H4 (cell line): ENCODE measurements around the gene RASD2. TPM values are rescaled to one million over a fixed set of nuclear protein-coding genes. Genes with fewer than 3 reads are reported as not detected.

Experiments
- DNase-seq: peaks from one replicate; pipeline ENCODE4 v3.0.0-alpha.2; 2015; ENCODE audit warnings: low spot score
- total RNA-seq: library from RNA; depleted of rRNA; stranded (reverse); fragments of >200 nt; shearing (Covaris generic); gene quantifications from 2 replicates; pipeline ENCODE4 v1.2.3, GENCODE V29; 2014

RASD2 gene
- total RNA-seq, 1 experiment from 2014 or later, result 0.08 TPM

DNA sequence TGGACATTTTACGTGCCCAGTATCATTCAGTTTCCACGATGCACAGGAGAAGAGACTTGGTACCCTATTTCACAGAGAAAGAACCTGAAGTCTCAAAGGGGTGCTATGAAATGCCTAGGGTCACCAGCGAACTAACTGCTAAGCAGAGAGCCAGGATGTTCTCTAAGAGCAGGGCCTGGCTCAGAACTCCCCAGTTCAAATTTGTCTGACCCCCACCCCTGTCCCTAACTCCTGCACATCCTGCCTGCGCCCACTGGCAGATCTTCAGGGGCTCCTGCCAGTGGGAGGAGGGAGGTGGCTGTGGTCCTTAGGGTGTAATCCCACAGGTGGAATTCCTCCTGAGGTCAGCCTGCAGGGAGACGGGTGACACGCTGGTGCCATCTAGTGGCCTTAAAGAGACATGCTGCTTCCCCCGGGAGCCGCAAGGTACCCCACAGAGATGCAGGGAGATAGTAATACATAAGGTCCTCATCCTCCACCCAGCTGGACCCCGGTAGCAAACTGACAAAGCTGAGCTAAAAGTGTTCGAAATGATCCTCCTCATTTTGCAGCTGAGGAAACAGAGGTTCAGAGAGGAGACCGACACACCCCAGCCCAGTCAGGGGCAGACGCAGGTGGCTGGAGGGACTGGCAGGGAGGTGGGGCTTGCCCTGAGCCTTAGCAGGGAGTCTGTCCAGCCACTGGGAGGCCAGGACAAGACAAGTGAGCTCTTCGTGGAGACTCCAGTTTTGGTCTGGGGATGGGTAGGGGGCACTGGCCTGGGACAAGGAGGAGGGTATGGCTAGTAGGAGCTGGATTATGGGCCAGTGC is 42.4 kb downstream of the RASD2 start:
- DNase-seq, result peak; percentile 46

DNA sequence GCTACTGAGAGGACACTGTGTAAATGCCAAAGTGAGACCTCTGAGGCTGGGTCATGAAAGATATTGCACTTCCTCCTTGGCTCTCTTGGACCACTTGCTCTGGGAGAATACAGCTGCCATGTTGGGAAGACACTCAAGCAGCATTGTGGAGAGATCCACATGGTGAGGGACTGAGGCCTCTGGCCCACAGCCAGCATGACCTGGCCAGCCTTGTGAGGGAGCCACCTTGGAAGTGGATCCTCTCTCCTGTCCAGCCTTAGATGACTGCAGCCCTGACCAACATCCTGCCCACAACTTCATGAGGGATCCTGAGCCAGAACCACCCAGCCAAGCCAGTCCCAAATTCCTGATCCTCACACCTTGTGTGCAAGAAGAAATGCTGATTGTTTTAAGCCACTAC is 46.1 kb downstream of the RASD2 start:
- no peak for DNase-seq

DNA sequence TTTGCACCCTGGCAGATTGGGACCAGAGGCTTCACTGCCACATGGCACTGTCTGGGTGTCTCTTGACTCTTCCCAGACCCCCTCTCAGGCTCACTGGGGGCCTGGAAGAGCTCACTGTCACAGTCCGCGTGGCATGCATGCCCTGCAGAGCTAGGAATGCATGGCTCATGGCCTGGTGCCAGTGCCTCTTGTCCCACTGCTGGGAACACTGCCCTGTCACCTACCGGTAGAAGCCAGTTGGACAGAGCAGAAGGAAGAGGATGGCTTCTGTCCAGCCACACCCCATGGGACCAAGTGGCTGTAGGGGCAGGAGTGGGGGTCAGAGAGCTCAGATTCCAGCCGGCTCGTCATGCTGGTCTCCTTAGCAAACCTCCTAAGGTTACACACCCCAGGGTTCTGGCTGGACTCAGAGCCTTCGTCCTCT is 46.8 kb downstream of the RASD2 start:
- DNase-seq, result peak; percentile 44

DNA sequence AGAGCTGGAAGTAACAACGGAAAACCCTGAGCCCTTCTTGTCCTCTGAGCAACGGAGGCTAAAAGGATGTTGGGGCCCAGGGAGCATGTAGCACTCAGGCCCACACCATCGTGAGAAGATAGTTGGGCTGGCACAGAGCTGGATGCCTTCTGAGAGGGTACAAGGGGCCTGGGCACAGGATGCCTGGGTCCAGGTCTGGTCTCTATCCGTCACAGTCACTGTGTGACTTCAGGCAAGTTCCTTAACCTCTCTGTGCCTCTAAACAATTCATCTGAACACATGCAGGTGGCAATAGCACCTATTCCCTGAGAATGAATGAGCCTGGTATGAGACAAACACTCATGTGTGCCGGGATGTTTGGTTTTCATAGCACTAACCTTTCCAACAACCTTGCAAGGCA is 47.3 kb downstream of the RASD2 start:
- no peak for DNase-seq

DNA sequence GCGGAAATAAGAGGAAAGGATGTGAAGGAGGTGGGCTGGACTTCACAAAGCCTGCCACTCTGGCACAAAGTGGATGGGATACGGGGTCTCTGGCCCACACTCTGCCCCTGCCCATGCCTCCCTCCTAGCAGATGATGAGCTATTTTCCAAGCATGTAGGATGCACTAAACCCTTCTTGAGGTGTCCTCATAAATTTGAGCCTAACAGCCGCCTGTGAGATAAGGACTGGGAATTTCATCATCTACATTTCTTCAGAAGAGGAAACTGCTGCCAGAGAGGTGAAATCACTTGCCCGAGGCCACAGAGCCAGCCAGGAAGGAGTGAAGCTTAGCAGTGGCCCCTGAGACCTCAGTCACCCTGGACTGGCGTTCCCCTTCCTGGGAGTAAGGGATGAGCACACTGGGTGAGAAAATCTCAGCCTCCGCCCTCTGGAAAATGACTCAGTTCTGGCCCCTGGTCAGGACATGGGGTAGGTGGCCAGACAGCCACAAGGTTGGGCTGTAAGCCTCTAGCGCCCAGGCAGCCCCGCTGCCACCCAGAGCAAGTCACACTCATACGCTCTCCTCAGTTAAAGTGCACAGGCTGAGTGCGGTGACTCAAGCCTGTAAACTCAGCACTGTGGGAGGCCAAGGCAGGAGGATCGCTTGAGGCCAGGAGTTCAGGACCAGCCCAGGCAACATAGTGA is 48.6 kb downstream of the RASD2 start:
- DNase-seq, result peak; percentile 84

DNA sequence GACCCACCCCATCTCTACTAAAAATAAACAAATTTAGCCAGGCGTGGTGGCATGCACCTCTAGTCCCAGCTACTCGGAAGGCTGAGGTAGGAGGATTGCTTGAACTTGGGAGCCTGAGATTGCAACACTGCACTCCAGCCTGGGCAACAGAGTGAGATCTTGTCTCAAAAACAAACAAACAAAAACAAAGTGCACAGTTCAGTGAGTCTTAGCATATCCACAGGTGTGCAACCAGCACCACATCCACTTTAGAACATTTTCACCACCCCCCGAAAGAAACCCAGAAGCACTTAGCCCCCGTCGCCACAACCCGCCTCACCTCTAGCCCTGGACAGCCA is 49.1 kb downstream of the RASD2 start:
- DNase-seq, result no peak

DNA sequence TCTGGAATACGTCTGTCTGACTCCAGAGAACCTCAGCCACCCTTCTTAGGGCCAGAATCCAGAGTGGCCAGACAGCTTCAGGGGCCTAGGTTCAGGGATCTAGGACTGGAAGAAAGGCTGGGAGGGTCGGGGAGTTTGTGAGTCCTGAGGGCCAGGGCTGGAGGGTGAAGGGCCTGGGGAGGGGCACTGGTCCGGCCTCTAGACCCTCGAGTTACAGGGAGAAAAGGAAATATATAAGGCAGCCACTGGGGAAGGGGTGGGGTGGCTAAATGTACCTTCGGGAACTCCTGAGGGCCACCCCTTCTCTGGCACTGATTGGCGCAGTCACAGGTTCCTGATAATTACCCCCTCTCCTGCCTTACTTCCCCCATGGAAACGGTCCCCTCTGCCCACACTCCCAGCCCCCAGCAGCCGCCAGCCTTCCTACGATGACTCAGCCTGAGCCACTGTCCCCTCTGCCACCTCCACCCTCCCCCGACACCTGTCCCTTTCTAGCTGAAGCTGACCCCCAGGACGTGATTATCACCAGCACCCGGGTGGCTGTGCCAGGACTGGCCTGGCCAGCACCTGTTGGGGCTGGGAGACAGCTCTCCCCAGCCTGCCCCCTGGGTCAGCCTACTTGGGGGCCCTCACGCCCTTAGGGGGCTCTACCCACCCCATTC is 50.1 kb downstream of the RASD2 start:
- no peak for DNase-seq

DNA sequence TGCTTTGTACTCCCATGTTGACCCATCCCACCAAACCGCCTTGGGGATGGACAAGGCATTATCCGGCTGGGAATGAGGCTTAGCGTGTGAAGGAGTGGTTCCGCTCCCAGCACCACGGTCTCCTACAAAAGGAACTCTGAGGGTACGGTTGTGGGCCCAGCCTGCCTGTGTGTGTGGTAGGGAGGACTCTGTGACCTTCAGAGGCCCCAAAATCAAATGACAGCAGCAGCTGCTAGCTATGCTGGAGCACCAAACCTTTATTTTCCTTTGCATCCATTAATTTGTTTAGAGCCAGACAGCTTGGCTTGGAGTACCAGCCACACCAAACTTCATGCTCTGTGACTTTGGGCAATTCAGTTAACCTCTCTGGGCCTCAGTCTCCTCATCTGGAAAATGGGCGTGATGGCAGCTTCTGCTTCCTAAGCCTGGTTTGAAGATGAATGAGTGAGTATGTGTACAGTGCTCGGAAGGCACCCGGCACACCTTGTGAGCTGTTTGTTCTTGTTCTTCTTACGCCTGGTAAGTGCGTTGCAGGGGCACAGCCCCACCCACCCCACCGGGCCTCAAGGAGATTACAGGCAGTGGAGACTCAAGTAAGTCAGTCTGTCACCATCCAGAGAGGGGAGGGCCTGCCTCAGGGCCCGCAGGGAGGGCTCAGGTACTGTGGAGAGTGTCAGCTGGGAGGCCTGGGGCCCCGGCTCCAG is 51.2 kb downstream of the RASD2 start:
- DNase-seq, result no peak

DNA sequence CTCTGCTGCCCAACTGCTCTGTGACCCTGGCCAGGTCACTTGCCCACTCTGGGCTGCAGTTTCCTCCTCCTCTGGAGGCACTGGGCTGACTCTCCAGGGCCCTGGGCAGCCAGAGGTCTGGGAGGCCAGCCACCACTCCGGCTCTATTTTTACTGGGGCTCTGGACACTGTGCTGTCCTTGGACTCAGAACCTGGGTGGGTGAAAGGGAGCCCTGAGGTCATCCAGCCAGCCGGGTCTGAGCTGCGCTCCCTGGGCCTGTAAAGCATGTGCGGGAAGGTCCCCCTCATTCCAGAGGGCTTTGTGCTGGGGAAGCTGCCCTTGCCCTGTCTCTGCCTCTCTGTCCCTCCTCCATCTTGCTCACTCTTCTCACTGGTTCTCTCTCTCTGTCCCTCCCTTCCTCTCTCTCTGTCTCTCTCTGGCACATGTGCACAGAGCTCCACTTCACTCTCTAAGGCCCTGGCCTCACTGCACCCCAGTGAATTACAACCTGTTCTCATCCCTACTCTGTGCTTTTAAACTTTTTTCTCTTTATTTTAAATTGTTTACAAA is 51.9 kb downstream of the RASD2 start:
- DNase-seq, result no peak

DNA sequence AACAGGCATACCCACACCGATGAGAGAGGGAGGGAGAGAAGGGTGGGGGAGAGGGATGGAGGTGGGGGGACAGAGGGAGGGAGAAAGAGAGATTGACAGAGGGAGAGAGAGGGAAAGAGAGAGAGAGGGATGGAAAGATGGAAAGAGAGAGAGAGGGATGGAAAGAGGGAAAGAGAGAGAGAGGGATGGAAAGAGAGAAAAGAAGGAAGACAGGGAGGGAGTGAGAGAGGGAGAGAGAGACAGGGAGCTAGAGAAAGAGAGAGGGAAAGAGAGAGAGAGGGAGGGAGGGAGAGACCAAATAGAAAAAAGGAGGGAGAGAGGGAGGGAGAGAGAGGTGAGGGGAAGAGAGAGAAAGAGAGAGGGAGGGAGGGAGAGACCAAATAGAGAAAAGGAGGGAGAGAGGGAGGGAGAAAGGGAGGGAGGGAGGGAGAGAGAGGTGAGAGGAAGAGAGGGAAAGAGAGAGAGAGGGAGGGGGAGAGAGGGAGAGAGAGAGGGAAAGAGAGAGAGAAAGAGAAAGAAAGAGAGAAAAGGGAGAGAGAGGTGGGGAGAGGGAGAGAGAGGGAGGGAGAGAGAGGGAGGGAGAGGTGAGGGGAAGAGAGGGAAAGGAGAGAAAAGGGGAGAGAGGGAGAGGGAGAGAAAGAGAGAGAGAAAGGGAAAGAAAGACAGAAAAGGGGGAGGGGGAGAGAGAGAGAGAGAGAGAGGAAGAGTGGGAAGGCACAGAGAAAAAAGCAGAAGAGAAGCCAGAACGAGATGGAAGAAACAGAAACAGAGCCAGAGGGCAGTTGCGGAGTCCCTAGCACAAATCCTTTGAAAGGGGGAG is 52.6 kb downstream of the RASD2 start:
- DNase-seq, result no peak

DNA sequence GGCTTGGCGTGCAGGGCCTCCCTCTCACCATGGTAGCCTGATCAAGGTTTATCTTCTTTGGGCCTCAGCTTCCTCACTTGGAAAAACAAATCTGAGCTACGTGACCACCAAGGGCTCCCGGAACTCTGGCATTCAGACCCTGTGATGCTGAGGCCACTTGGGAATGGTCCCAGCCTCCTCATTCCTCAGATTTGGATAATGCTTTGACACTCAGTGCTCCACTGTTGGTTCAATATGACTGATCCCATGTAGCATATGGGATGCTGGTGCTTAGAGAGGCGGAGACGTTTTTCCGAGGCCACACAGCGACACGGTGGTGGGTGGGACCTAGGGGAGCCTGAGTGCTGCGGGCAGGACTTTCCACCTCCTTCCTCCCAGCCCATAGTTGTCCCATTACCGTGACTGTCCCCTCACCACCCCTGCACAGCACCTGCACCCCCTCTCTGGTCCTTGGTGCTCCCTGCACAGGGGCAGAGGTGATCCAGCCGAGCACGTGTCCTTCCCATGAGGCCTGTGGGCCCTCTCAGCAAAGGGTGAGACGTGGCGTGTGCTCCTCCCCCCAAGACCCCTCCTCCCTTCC is 53.4 kb downstream of the RASD2 start:
- no peak for DNase-seq

DNA sequence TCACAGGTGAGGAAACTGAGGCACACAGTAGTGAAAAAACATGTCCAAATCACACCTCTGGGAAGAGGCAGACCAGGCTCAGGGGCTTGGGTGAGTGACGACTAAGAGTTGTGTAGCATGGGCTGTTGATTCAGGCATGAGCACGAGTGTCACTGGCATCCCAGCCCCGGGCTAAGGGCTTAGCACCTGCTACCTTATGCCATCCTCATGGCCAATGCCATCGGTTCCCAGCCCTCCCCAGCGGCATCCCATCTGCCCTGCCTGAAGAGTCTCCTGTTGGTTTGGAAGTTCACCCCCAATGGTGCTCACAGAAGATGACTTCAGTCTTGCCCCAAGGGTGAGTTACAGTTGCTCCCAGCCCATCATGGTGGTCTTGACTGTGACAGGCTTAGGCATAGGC is 54.1 kb downstream of the RASD2 start:
- no peak for DNase-seq

DNA sequence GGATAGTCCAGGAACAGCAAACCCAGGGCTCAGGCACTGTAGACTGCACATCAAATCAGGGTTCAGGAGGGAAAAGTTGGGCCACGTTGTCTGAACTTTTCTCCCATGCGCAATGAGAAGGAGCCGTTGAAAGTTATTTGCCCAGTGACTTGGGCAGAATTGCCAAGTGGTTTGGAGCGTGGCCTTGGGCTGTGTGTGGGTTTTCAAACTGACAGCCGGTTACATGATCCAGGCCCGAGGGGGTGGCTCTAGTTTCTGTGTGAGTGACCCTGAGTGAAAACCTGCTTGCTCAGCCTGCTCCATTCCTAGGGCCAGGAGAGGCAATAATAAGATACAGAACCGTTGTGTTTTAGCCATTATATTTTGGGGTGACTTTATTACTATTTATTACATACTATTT is 56.2 kb downstream of the RASD2 start:
- DNase-seq, result no peak

DNA sequence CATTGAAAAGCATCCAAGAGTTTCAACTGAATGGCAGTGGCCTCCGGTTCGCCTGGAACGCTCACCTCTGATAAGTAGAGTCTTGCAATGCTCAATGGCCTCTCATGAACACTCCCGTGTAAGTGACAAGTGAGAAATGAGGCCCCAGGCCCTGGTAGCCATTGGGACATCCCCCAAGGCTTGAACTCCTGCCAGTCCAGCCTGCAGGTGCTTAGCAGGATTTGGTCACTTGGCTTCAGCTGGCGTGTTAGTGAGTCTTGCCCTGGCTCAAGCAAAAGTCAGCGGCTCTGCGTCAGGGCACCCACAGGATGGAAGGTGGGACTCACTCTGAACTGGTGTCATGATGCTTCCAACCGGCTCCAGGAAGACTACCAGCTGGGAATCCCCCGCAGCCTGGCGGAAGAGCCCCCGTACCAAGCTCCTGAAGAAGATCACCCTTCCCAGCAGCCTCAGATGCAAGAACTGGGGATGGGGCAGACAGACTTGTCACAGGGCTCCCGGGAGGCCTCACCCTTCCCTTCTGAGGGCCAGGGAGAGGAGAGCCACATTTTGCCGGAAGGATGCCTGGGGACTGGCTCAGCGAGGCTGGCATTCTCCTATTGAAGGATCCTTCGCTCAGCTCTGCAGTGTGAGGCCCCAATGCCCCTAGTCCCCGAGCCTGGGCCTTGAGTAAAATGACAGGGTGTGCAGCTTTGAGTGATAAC is 57.2 kb downstream of the RASD2 start:
- DNase-seq, result no peak

DNA sequence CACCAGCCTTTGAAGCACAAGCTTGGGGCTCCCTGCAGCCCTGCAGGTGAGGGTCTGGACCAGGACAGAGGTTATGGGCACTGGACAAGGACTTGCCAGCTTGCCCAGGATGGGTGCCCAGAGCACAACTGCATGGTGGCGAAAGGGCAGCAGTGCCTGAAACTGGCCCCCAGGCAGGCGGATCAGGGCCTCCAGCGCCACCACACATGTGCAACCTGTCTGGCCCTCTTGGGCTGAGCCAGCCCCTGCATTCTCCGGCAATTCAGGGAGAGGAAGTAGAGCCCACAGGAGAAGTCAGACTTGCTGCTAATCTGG is 57.7 kb downstream of the RASD2 start:
- DNase-seq, result no peak

DNA sequence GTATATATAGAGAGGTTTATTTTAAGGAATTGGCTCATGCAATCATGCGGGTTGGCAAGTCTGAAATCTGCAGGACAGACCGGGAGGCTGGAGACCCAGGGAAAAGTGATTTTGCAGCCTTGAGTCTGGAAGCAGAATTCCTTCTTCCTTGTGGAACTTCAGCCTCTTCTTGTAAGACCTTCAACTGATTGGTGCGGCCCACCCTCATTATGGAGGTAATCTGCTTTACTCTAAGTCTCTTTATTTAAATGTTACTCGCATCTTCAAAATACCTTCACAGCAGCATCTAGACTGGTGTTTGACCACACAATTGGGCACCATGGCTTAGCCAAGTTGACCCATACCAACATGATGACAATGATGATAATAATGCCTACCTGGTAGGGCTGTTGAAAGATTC is 58.7 kb downstream of the RASD2 start:
- DNase-seq, result no peak

DNA sequence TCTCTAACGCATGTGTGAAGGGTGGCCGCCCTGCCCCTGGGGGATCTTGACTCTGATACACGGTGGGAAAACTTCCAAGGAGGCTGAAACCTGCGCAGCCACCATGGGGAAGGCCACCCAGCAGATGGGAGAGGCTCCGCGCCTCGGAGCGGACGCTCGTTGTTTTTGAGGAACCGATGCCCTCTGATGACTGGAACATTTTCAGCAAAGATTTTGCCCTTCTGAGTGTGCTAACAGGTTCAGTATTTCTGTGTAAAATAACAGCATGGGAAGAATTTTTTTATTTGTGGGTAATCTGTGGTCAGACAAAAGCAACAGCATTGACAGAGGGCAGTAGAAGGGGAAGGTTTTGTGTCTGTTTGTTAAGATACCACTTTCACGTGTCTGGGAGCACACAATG is 59.8 kb downstream of the RASD2 start:
- no peak for DNase-seq

DNA sequence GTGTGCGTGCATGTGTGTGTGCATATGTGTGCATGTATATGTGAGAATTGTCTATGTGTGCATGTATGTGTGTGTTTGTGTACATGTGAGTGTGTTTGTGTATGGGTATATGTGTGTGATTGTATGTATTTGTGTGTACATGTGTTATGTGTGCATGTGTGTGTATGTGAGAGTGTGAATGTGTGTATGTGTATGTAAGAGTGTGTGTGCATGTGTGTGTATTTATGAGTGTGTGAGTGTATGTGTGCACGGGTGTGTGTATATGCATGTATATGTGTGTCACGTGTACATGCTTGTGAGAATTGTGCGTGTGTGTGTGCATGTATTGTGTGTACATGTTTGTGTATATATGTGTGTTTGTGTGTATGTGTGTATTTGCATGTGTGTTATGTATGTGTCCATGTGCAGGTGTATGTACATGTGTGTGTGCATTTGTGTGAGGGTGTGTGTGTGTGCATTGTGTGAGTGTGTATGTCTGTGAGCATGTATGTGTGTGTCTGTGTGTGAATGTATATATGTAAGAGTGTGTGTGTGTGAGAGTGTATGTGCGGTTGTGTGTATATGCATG is 60.5 kb downstream of the RASD2 start:
- no peak for DNase-seq

DNA sequence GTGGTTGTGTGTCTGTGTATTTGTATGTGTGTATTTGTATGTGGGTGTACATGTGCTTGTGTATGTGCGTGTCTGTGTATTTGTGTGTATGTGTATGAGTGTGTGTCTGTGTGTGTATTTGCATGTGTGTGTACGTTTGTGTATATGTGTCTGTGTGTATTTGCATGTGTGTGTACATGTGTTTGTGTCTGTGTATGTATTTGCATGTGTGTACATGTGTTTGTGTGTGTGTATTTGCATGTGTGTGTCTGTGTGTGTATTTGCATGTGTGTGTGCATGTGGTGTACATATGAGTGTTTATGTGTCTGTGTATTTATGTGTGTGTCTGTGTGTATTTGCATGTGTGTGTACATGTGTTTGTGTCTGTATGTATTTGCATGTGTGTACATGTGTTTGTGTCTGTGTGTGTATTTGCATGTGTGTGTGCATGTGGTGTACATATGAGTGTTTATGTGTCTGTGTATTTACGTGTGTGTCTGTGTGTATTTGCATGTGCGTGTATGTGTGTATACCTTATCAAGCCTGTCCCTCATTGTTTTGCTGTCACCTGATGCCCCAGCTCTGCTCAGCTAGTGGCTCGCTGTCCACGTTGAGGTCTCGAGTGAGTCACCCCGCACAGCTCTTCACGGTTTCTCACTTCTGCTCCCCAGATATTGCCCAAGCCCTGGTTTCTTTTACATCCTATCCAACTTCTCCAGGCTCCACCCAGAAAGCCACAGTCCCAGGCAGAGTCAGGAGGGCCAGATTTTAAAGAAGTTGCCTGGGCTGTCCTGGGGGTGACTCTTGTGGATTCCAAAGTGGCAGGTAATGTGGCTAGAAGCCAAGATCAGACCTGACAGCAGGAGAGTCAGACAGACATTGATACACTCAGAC is 61.3 kb downstream of the RASD2 start:
- DNase-seq, result peak; percentile 72
